ENCODE measurements around the gene DGUOK.

Gene DGUOK

DNA sequence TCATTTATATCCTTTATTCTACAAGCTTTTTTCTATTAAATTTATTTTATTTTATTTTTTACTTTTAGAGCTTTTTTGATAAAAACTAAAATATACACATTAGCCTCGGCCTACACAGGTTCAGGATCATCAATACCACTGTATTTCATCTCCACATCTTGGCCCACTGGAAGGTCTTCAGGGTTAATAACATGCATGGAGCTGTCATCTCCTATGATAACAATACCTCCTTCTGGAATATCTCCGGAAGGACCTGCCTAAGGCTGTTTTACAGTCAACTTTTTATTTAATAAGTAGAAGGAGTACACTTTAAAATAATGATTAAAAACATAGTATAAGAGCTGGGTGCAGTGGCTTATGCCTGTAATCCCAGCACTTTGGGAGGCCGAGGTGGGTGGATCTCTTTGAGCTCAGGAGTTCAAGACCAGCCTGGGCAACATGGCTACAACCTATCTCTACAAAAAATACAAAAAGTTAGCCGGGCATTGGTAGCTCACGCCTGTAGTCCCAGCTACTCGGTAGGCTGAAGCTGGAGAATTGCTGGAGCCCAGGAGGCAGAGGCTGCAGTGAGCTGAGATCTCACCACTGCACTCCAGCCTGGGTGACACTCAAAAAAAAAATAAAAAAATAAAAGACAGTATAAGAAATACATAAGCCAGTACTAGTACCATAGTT is 15.7 kb upstream of the DGUOK start:
- no peak for DNase-seq (ENCODE audit: low read depth)
- TF ChIP-seq, protein P1, sequence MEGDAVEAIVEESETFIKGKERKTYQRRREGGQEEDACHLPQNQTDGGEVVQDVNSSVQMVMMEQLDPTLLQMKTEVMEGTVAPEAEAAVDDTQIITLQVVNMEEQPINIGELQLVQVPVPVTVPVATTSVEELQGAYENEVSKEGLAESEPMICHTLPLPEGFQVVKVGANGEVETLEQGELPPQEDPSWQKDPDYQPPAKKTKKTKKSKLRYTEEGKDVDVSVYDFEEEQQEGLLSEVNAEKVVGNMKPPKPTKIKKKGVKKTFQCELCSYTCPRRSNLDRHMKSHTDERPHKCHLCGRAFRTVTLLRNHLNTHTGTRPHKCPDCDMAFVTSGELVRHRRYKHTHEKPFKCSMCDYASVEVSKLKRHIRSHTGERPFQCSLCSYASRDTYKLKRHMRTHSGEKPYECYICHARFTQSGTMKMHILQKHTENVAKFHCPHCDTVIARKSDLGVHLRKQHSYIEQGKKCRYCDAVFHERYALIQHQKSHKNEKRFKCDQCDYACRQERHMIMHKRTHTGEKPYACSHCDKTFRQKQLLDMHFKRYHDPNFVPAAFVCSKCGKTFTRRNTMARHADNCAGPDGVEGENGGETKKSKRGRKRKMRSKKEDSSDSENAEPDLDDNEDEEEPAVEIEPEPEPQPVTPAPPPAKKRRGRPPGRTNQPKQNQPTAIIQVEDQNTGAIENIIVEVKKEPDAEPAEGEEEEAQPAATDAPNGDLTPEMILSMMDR (conservative IDR thresholded peaks at IDR 0.05; ENCODE audit: low read length) = no peak
- no peak overlapping the region for H3K4me3 ChIP-seq (ENCODE audit: low read length)

DNA sequence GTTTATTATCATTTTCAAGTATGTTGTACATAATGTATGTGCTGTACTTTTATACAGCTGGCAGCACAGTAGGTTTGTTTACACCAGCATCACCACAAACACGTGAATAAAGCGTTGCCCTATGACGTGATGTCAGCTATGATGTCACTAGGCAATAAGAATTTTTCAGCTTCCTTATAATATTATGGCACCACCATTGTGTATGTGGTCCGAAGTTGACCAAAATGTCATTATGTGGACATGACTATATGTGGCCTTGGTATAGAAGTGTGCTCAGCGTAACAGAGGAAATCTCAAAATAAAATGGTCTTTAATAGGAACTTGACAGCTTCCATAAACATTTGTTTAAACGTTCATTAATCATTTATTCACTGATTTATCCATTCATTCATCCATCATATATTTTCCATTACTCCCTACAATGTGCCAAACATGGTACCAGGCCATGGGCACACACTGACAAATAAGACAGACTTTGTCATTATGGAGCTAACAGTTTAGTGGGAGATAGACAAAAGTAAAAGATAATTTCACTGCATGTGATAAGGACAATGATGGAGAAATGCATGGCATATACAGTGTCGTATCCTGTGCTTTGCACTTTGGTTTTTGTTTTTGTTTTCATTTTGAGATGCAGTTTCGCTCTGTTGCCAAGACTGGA is 15.0 kb upstream of the DGUOK start:
- no peak for DNase-seq (ENCODE audit: low read depth)
- H3K4me3 ChIP-seq (ENCODE audit: low read length) = no peak overlapping the region
- TF ChIP-seq, protein P1 (conservative IDR thresholded peaks at IDR 0.05; ENCODE audit: low read length) = no peak

DNA sequence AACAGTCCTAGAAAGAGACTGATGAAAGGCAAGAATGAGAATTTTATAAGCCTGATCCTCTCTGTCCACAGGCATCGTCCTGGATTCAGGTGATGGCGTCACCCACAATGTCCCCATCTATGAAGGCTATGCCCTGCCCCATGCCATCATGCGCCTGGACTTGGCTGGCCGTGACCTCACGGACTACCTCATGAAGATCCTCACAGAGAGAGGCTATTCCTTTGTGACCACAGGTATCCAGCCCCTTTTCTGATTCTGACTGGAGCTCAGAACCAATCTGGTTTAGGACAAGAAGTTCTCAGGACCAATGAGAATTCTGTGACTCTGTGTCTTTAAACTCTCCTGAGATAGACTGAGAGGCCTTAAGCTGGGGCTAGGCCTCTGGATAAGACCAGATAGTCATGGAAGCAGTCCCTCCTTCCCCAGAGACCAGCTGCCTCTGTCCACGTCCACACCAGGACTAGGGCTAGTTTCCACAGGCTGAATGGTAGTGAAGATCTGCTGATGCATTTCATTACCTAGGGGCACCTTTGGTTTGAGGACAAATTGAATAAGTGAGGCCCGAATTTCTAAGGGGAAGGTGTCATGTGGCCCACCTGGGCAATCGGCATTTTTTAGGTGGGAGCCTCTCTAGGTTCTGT is 13.1 kb upstream of the DGUOK start:
- no peak overlapping the region for H3K4me3 ChIP-seq (ENCODE audit: low read length)
- no peak for DNase-seq (ENCODE audit: low read depth)
- TF ChIP-seq, protein P1 (conservative IDR thresholded peaks at IDR 0.05; ENCODE audit: low read length) = no peak

DNA sequence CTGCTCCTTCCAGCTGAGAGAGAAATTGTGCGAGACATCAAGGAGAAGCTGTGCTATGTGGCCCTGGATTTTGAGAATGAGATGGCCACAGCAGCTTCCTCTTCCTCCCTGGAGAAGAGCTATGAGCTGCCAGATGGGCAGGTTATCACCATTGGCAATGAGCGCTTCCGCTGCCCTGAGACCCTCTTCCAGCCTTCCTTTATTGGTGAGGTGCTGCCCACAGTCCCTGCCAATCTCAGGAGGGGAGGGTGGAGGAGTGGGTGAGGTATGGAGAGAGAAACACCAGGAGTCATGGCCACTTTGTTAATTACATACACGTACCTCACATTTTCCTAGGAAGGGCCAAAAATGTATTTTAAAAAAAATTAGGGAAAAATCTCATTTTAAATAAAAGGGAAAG is 12.0 kb upstream of the DGUOK start:
- TF ChIP-seq, protein P1 (conservative IDR thresholded peaks at IDR 0.05; ENCODE audit: low read length) = no peak
- no peak overlapping the region for H3K4me3 ChIP-seq (ENCODE audit: low read length)
- no peak for DNase-seq (ENCODE audit: low read depth)

DNA sequence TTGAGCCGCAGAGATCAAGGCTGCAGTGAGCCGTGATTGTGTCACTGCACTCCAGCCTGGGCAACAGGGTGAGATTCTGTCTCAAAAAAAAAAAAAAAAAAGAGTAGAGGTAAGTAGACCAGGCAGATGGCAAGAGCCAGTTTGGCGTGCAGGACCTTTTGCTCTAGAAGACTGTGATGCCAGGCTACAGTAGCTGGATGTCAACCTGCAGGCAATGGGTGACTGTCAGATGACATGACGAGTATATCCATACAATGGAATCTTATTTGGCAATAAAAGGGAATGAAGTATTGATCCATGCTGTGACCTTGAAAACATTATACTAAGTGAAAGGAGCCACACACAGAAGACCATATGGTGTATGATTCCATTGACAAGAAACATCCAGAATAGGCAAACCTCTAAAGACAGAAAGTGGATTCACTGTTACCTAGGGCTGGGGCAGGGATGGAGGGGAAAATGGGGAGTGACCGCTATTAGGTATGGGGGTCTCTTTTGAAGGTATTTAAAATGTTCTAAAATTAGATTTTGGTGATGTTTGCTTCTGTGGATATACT is 11.2 kb upstream of the DGUOK start:
- TF ChIP-seq, protein P1 (conservative IDR thresholded peaks at IDR 0.05; ENCODE audit: low read length) = no peak
- DNase-seq (ENCODE audit: low read depth) = no peak
- no peak overlapping the region for H3K4me3 ChIP-seq (ENCODE audit: low read length)

DNA sequence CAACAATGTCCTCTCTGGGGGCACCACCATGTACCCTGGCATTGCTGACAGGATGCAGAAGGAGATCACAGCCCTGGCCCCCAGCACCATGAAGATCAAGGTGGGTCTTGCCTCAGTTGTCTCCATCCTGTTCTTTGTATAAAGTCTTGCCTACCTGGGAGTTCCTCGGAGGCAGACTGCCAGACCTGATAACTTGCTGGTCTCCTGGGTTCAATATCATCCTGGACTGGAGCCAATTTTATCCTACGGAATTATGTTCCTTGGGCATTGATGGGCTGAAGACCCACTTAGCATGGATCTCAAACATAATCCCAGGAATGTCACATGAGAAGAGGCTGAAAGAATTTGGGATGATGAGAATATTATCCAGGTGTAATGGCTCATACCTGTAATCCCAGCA is 10.0 kb upstream of the DGUOK start:
- DNase-seq (ENCODE audit: low read depth) = no peak
- TF ChIP-seq, protein P1 (conservative IDR thresholded peaks at IDR 0.05; ENCODE audit: low read length) = no peak
- H3K4me3 ChIP-seq (ENCODE audit: low read length) = no peak overlapping the region
